Raji (cell line): Measurements from ENCODE around the gene MMP28.
A peak's percentile ranks its signal among the peaks of the same experiment; 100 is the strongest.

Source experiments
- POLR2A ChIP-seq: IDR thresholded peaks from 2 replicates; pipeline ENCODE4 v1.6.1; 2011; ENCODE audit warnings: low read depth, low read length, control low read depth; ENCODE audit not compliant: insufficient read depth

Gene MMP28

GRCh38 chr17:35795007-35795870 is at the start of gene MMP28:
TSS of gene MMP28 (minus strand) at chr17:35795641. CDS start at chr17:35795377, 264 bp downstream.
- no peak for TF ChIP-seq POLR2A

- no peak for TF ChIP-seq POLR2A
Measured at GRCh38 chr17:35844547-35844946, 49.1 kb upstream of the MMP28 start.

GRCh38 chr17:35843698-35844097 is 48.3 kb upstream of the MMP28 start:
- no peak for TF ChIP-seq POLR2A

- TF ChIP-seq POLR2A, result no peak
Measured at GRCh38 chr17:35842239-35842638, 46.8 kb upstream of the MMP28 start.

GRCh38 chr17:35841505-35841904 is 46.1 kb upstream of the MMP28 start:
- no peak for TF ChIP-seq POLR2A

GRCh38 chr17:35841101-35841500 is 45.7 kb upstream of the MMP28 start:
- no peak for TF ChIP-seq POLR2A

- no peak for TF ChIP-seq POLR2A
Measured at GRCh38 chr17:35825206-35825605, 29.8 kb upstream of the MMP28 start.

GRCh38 chr17:35821308-35821707 is 25.9 kb upstream of the MMP28 start:
- no peak for TF ChIP-seq POLR2A

GRCh38 chr17:35819455-35819854 is 24.0 kb upstream of the MMP28 start:
- no peak for TF ChIP-seq POLR2A

- TF ChIP-seq POLR2A, result no peak
Measured at GRCh38 chr17:35817196-35817595, 21.8 kb upstream of the MMP28 start.

- no peak for TF ChIP-seq POLR2A
Measured at GRCh38 chr17:35816723-35817122, 21.3 kb upstream of the MMP28 start.

- TF ChIP-seq POLR2A, result no peak
Measured at GRCh38 chr17:35812456-35812855, 17.0 kb upstream of the MMP28 start.

- TF ChIP-seq POLR2A, result no peak
Measured at GRCh38 chr17:35811759-35812158, 16.3 kb upstream of the MMP28 start.

- no peak for TF ChIP-seq POLR2A
Measured at GRCh38 chr17:35809855-35810461, 14.5 kb upstream of the MMP28 start.

- TF ChIP-seq POLR2A, result peak; percentile 77
Measured at GRCh38 chr17:35808962-35809854, 13.8 kb upstream of the MMP28 start, which contains the start of gene TAF15. TSS of gene TAF15 (plus strand) at chr17:35809484. CDS start at chr17:35809570, 86 bp downstream.
